Retinal pigment epithelial cell (primary cell): ENCODE data around the gene FAAP20.

ENCODE experiments used
- DNase-seq: peaks from one replicate; pipeline ENCODE4 v3.0.0-alpha.2; 2010; ENCODE audit warnings: low read depth
- H3K4me3 ChIP-seq: 2 replicates; pipeline ENCODE4 v1.5.1; 2011; ENCODE audit warnings: mild to moderate bottlenecking, low read length, control low read depth, moderate library complexity
- TF ChIP-seq, protein P1 (sequence below): conservative IDR thresholded peaks from 2 replicates; pipeline ENCODE4 v1.5.1; 2011; ENCODE audit warnings: low read depth, low read length, control low read depth, inconsistent platforms

Gene FAAP20

DNA sequence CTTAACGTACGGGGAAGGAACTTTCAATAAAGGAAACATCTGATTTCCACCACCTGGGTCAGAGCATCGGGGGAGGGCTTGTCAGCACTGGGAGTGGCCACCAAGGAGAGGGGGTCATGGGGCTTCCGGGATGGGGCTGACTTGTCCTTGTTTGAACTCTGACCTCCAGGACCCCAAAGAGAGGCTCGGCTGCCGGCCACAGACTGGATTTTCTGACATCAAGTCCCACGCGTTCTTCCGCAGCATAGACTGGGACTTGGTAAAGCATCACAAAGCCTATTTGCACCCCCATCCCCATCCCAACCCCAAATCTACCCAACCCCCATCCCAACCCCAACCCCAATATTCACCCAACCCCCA, 19.5 kb downstream of the FAAP20 start:
- no peak overlapping the region for H3K4me3 ChIP-seq
- DNase-seq: no peak
- TF ChIP-seq, protein P1, sequence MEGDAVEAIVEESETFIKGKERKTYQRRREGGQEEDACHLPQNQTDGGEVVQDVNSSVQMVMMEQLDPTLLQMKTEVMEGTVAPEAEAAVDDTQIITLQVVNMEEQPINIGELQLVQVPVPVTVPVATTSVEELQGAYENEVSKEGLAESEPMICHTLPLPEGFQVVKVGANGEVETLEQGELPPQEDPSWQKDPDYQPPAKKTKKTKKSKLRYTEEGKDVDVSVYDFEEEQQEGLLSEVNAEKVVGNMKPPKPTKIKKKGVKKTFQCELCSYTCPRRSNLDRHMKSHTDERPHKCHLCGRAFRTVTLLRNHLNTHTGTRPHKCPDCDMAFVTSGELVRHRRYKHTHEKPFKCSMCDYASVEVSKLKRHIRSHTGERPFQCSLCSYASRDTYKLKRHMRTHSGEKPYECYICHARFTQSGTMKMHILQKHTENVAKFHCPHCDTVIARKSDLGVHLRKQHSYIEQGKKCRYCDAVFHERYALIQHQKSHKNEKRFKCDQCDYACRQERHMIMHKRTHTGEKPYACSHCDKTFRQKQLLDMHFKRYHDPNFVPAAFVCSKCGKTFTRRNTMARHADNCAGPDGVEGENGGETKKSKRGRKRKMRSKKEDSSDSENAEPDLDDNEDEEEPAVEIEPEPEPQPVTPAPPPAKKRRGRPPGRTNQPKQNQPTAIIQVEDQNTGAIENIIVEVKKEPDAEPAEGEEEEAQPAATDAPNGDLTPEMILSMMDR: no peak

- TF ChIP-seq, protein P1: peak; percentile 97
- no peak overlapping the region for H3K4me3 ChIP-seq
- no peak for DNase-seq
Observed at GRCh38 chr1:2174348-2175054, 20.1 kb downstream of the FAAP20 start.

- TF ChIP-seq, protein P1: no peak
- no peak for DNase-seq
Observed at GRCh38 chr1:2173546-2174347, 20.8 kb downstream of the FAAP20 start.

DNA sequence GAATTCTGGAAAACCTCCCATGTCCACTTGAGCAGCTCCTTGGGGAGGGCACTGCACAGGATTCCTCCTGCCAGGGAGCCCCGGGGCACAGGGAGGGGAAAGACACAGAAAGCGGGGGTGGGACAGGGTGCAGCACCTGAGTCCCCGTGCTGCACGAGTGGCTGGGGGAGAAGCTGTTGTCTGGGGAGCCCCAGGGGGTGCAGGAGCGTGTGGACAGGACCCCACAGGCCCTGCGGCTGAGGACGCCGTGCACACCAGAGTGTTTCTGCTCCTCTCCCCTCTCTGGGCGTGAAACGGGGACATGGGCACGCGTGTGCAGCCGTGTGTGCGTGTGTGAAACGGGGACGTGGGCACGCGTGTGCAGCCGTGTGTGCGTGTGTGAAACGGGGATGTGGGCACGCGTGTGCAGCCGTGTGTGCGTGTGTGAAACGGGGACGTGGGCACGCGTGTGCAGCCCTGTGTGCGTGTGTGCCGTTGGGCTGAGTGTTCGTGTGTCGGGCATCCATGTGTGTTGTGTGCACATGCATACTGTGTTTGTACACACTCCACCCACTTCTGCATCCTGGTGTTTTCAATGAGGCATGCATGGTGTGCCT, 21.9 kb downstream of the FAAP20 start:
- H3K4me3 ChIP-seq: no peak overlapping the region
- no peak for DNase-seq
- TF ChIP-seq, protein P1: no peak

More at GRCh38 chr1:2173546-2174347, 20.8 kb downstream of the FAAP20 start:
- no peak overlapping the region for H3K4me3 ChIP-seq

- no peak overlapping the region for H3K4me3 ChIP-seq
- TF ChIP-seq, protein P1: no peak
- DNase-seq: no peak
Observed at GRCh38 chr1:2172012-2172411, 22.6 kb downstream of the FAAP20 start.

- TF ChIP-seq, protein P1: no peak
- no peak for DNase-seq
- H3K4me3 ChIP-seq: no peak overlapping the region
Observed at GRCh38 chr1:2170211-2170610, 24.4 kb downstream of the FAAP20 start.
